HG03439 (cell line): Measurements from ENCODE around the gene LRMDA.

ENCODE experiments used
- ATAC-seq: cut with Tn5 transposase; IDR thresholded peaks from one replicate; pipeline ENCODE4 v1.9.1; 2021; ENCODE audit warnings: mild to moderate bottlenecking, moderate library complexity; ENCODE audit not compliant: unreplicated experiment

LRMDA gene

GRCh38 chr10:76544789-76545188 is 1113.4 kb downstream of the LRMDA start:
- ATAC-seq: no peak

DNA sequence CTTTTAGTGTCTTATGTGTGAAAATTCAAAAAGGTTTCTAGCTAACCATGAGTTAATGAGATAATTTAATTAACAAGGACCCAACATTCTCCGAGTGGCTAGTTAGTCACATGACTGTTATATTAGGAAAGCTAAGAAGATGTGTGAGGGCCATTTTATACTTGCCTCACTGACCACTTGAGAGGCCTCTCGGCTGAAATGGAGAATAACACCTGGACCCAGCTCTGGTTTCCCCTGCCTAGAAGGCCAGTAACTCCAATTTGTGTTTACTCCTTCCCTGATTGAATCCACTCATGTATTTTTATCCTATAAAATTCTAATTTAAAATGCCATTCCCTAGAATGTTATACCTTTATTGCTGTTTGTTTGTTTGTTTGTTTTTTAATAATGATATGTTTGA is 1115.0 kb downstream of the LRMDA start:
- no peak for ATAC-seq

DNA sequence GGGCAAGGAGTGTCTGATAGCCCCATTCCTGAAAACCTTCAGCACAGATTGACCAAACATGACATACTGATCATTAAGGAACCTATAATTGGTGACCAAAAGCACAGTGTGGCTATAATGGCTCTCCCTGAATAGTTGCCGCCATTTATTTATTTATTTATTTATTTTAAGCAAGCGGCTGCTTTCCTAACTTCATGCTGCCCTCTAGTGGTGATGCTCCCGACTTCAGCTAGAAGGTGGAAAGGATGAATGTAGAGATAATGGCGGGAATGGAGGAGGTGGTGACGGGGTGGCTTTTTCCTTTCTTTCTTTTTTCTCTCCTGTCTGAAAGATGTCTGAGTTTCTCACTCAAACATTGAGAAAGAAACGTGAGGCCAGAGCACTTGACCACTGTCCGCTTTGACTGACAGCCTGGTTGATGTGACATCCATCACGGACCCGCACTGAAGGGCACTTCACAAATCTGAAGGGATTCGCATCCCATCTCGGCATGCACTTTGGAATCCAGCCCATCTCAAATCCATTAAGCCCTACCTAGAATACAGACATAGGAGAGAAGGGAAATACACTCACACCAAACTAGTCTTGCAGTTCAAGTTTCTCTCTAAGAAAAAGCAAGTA is 1116.0 kb downstream of the LRMDA start:
- peak; percentile 71 for ATAC-seq

DNA sequence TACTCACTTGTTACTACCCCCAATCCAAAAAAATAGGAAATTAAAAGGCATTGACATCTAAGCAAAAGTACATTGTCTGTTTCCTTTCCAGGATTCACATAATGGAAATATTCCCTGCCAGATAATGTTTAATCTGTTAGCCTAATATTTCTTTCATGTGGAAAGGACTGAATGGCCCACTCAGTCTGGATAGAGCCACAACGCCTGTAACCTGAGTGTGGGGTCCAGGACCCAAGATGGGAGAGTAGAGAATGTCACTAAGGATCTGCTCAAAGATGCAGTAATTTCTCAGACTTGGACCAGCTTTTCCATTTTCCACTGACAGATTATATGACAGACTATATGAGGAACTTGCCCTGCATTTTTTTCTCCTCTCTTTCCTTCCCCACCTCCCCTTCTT is 1117.3 kb downstream of the LRMDA start:
- ATAC-seq: no peak

DNA sequence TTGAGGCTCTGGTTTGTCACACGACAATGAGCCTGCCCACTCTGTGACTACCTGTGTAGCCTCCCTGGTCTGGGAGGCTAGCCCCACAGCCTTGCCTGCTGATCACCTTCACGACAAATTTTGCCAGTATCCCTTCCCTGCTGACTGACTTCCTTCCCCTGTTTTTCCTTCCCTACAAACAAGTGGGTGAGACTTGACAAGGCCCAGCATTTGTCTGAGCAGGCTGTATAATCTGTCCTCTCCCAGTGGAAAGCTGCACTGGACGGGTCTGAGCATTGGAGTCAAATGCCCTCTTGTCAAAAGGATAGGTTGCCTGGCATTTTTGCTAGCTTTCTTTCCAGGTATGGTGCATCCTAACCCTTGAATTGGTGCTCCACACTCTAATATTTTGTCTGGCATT is 1117.7 kb downstream of the LRMDA start:
- no peak for ATAC-seq

DNA sequence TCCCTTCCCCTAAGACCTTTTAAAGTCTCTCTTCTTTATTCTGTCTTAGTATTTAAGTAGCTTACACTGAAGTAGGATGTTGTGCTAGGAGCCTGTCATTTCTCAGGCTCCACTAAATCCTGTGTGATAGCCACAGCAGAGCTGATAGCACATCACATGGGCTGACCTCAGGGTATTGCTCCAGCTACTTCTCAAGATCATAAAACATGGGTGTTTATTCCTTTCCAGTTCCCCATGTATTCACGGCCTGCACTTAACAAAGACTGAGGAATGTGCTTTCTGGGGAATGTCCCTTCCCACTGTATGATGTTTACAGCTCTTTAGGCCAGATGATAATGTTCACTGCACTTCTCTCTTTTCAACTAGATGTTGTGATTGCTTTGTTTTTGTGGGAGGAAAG is 1119.4 kb downstream of the LRMDA start:
- ATAC-seq: no peak

DNA sequence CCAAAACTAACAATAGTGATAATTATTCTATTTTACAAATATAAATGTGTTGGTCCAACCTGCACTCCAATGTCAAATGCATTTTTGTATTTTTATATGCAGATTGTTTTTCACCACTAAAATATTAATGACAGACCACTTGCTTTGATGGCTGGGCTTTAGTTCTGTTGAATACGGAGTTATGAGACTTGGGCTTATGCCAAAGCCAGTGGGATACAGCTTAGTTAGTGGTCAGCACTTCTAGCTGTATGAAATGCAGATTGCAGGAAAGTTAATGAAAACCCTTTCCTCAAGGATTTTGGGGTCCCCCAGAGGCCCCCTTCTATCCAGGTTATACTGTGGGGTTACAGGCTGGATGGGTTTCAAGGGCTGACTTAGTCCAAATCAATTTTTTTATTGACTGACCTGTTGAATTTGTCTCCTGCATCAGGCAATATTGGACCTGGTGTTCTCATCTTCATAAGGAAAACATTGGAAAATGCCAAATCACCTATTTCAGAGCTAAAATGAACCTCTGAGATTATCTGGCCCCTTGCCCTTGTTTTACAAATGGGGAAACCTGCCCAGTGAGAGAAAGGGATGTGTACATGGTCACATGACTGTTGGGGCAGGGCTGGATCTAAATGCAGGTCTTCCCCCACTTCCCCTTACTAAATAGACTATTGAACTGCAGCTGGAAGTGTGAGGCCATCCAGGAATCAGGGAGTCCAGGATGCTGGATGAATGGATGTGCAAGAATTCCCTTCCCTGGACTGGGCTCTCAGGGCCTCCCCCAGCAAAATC is 1120.9 kb downstream of the LRMDA start:
- ATAC-seq: no peak

GRCh38 chr10:76553263-76554032 is 1122.0 kb downstream of the LRMDA start:
- no peak for ATAC-seq

DNA sequence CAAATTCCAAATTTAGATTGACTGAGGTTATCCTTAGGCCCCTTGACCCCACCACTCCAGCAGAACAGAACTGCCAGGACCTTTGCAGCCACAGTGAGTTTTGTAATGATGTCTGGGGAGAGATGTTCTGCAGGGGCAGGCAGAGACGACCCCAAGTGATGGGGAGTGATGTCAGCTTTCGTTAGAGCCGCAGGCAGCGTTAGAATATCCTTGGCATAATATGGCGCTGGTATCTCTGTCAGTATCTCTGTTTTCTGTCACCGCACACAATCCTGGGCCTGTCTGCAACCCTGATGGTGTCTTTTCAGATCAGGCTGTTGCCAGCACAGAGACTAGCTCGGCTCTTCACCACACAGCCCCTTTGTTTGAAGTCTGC is 1122.6 kb downstream of the LRMDA start:
- no peak for ATAC-seq

- ATAC-seq: no peak
Measured at GRCh38 chr10:76554478-76554877, 1123.1 kb downstream of the LRMDA start.

GRCh38 chr10:76555067-76555670 is 1123.7 kb downstream of the LRMDA start:
- ATAC-seq: no peak

- no peak for ATAC-seq
Measured at GRCh38 chr10:76557366-76557765, 1125.9 kb downstream of the LRMDA start.

DNA sequence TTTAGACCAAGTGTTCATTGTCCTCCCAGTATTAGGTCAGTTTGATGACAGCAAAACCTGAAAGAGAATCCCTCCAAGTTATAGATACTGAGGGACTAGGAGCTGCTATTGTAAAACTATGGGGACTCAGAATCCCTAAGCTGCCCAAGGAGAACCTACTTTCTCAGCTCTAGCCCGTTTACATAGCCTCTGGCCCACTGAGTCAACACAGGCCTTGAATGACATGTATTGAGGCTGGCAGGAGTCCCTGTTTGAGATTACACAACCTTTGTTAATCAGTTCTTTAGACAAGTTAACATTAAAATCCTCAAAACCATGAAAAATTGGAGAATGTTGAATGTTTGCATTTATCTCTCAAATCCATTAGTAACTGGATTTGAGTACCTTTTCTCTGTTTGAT is 1127.2 kb downstream of the LRMDA start:
- ATAC-seq: no peak

GRCh38 chr10:76558996-76559891 is 1127.8 kb downstream of the LRMDA start:
- ATAC-seq: no peak

- no peak for ATAC-seq
Measured at GRCh38 chr10:76559892-76560220, 1128.4 kb downstream of the LRMDA start.

DNA sequence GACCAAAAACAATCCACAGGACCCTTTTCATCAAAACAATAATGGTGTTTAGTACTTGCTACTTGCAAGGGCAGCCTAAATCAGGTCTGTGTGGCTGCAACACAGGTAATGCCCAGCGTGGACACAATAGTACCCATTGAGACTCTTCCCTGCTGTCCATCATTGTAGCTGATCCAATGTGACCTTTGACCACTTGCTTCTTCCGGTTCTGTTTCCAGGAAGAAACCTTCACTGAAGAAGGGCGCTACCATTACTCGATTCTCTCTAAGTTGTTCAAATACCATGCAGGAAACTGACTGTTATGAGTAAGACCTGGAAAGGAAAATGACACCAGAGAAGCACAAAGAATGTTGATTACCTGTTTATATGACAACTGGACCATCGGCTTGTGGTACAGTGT is 1128.9 kb downstream of the LRMDA start:
- no peak for ATAC-seq

- no peak for ATAC-seq
Measured at GRCh38 chr10:76563286-76563685, 1131.9 kb downstream of the LRMDA start.

DNA sequence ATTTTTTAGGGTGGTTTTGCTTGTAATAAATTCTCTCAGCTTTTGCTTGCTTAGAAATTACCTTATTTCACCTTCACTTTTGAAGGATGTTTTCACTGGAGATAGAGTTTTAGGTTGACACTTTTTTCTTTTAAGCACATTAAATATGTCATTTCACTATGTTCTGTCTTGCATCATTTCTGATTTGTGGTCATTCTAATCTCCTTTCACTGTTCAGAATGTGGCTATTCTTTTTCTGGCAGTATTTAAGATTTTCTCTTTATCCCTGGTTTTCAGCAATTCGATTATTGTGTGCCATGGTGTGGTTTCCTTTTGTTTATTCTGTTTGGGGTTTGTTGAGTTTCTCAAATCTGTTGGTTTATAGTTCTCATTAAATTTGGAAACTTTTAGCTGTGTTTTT is 1140.6 kb downstream of the LRMDA start:
- ATAC-seq: no peak

DNA sequence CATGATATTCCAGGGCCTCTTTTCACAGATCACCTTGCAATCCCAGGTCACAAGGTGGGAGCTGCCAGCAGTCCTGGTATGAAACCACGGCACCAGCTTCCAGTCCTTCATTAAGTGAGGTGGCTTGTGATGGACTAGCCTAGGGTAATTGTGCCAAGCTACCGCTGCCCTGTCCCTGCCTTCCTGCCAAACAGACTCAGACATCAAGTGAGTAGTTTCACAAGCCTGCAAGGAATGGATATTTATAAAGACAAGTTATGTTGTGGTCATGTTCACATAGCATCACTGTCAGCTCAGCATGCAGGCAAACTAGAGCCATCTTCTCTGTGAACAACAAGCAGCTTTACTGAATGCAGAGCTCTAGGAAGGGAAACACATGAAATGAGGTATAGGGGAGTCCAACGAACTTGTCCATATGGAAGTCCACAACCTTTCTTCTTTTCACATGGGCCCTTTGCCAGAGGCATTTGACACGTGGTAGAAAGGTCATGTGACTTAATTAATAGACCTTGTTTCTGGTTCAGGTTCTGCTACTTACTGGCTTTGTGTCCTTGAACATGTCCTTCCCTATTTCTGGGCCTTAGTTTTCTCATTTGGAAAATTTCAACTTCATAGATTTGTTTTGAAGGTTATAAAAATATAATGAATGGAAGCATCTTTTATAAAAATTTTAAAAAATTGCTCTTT is 1145.0 kb downstream of the LRMDA start:
- no peak for ATAC-seq

DNA sequence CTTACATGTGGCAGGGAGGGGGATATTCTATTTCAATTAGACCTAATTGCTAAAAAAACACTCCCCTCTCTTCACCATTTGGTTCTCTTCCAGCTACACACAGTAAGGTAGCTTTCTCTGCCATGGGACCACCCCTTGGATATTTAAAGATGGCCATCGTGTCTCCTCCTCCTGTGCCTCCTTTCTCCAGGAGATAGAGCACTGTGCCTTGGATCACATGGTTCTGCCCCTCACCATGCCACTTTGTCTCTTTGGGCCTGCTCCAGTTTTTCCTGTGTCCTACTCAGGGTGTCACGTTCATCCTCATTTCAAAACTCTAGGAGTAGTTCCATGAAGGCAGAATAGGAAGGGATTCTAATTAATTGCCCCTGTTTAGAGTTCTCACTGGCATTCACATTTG is 1146.0 kb downstream of the LRMDA start:
- ATAC-seq: no peak
